Activated T-helper 9 cell treated with anti-CD3 and anti-CD28 coated beads, Interleukin-2, amount 50 U/mL, for 16 hours (primary cell): Measurements from ENCODE around the gene CCL25.

Experiments used
- DNase-seq: peaks from one replicate; pipeline ENCODE4 v3.0.0-alpha.2; 2020; ENCODE audit warnings: low read depth

CCL25 gene

DNA sequence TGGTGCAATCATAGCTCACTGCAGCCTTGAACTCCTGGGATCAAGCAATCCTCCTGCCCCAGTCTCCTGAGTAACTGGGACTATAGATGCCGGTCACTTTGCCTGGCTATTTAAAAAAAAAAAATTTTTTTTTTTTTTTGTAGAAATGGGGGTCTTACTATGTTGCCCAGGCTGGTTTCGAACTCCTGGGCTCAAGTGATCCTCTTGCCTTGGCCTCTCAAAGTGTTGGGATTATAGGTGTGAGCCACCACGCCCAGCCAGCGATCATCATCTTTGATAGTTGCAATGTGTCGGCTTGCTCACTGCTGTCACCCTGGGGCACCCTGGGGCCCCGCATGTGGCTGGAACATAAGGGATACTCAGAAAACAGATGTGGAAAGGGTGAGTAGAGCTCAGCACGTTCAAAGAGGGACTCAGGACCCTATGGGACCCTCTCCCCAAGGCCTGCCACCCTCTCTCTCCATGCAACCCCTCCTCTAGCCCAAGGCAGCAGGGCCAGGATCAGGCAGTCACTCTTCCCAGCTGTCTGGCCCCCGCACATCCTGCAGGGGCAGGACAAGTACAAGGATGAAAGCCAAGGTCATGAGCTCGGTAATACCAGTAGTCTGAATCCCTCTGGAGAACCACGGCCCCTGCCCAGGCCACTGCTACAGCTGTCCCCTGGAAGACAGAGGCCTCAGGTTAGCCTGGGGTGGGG lies 6.5 kb upstream of the CCL25 start:
- no peak for DNase-seq

DNA sequence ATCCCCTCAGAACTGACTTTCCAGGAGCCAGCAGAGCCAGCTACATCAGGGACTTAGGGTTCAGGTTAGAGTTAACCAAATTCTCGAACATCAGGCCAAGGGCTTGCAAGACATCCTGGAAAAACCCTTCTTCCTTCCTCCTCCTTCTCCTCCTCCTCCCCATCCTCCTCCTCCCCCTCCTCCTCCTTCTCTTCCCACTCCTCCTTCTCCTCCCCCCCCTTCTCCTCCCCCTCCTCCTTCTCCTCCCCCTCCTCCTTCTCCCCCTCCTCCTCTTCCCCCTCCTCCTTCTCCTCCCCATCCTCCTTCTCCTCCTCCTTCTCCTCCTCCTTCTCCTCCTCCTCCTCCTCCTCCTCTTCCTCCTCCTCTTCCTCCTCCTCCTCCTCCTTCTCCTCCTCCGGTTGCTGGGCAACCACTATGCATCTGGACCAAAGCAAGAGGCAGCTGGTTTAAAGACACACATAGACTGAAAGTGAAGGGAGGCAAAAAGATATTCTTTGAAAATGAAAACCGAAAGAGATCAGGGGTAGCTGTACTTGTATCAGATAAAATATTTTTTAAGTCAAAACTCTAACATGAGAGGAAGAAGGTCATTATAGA lies 5.9 kb upstream of the CCL25 start:
- no peak for DNase-seq

DNA sequence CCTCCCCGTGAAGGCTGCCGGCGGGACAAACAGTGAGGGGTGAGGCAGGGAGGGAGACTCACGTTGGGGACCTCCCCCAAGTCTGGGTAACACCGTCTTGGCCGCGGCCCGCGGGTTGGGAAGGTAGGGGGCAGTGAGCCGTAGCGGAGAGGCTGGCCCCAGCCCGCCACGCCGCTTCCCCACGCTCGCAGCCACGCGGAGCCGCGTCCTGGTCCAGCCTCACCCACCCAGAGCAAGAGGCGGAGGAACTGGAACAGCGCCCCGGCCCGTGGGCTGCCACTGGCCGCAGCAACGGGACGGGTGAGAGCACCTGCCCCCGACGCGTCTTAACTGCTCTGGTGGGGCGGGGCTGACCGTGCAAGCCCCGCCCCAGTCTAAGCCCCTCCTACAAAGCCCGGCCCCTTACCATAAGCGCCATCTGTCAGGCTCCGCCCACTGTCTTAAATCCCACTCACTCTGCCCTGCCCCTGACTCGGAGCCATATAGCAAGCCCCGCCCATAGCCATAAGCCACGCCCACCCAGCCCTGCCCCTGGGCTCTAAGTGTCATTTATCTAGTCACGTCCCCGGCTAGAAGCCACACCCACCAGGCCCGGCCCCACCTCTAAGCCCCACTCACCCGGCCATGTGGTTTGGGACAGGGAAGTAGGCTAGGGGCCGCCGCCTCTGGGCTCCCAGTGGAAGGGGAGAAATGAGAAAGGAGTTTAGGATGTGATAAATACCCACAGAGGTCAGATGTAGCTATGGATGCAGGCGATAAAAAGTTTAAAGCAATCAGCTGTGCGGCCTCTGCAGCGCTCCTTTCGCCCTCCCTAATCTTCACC lies 2.1 kb upstream of the CCL25 start:
- peak; percentile 77 for DNase-seq

DNA sequence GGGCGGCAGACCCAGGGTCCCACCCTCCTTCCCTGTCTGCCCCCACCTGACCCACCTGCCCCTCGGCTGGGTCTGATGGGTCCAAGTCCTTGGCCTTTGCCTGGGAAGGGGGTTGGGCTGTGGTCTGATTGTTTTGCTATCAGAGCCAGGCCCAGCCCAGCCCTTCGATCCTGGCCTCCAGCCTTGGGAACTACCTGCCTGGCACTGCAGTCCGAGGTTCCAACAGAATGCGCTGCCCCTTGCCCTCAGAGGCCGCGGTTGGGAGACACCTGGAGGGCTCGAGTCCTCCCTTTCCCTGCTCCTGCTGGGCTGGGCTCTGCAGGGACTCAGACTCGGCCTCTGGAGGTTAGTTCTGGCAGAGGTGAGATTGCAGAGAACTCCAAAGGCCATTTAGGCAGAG lies 1.6 kb downstream of the CCL25 start:
- no peak for DNase-seq

DNA sequence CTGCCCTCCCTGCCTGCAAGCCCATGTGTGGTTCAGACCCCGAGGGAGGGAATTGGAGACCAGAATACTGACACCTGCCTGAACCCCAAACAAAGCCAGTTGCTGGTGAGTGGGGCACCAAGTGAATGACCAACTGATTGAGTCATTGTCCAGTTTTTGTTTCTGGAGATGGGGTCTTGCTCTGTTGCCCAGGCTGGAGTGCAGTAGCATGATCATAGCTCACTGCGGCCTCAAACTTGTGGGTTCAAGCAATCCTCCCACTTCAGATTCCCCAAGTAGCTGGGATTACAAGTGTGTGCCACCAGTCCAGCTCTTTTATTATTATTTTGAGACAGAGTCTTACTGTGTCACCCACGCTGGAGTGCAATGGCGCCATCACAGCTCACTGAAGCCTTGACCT lies 4.0 kb downstream of the CCL25 start:
- no peak for DNase-seq

DNA sequence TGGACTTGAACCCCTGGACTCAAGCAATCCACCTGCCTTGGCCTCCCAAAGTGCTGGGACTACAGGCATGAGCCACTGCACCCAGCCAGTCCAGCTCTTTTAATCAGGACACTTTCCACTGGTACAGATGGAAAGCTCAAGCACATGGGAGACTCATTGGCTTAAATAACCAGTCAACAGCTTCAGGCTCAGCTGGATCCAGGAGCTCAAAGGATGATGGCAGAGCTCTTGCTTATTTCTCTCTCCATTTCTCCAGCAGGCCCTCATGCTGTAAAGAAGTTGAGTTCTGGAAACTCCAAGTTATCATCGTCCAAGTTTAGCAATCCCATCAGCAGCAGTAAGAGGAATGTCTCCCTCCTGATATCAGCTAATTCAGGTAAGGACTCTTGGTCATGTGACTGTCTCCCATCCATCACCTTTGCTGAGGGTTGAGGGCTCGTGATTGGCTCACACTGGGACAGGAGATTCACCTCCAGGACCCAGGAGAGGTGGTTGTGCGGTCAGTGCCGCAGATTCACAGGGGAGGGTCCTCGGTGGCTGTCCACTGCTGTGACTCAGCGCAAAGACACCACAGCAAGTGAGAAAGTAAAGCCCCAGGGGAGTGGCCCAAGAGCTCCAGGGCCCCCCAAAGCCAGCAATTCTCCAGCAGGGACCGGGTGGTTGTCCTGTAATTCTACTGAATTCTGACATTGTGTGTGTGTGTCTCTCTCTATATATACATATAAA lies 5.1 kb downstream of the CCL25 start:
- no peak for DNase-seq

DNA sequence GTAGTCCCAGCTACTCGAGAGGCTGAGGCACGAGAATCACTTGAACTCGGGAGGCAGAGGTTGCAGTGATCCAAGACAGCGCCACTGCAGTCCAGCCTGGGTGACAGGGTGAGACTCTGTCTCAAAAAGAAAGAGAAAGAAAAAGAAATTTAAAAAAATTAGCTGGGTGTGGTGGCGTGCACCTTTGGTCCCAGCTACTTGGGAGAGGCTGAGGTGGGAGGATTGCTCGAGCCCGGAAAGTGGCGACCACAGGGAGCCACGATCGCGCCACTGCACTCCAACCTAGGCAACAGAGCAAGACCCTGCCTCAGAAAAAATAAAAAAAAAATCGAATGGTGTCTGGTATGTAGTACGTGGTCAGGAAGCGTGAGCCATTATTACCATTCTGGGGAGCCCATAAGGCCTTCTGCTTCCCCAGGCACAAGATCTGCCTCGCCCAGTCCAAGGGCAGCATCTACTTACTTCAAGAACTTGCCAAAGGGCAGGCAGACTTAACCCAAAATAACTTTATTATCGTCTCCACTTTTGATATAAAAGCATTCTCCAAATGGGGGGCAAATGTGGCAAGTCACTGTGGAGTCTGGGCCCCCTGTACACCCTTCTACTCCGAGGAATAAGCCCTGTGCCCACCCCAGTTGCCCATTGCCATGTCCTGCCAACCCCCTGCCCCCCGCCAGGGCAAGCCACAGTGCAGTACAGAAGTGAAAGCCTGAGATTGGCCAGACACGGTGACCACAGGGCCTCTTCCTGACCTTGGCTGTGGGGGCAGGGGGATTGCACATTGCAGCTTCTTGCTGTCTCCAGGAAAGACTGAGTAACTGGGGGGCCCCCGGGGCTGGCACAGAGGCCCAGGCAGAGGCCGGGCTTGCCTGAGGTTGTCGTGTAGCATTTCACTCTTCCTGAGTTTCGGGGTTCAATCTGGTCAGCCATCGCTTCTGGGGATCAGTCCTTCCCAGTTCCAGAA lies 12.6 kb downstream of the CCL25 start:
- DNase-seq = no peak

DNA sequence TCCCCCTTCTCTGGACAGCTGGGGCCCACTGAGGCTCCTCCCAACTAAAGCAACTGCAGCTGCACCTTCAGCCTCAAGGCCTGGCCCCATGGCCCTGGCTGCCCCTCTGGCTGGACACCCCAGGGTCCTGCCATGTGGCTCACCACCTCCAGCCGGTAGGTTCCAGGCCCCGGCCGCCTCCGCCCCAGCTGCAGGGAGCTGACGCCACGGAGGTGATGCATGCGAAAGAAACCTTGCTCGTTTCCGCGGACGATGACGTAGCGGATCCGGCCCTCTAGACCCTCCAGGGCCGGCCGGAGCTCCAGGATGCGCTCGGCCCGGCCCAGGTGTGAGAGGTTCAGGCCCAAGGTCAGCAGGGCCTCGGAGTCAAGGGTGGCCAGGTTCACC lies 13.3 kb downstream of the CCL25 start:
- DNase-seq = no peak

DNA sequence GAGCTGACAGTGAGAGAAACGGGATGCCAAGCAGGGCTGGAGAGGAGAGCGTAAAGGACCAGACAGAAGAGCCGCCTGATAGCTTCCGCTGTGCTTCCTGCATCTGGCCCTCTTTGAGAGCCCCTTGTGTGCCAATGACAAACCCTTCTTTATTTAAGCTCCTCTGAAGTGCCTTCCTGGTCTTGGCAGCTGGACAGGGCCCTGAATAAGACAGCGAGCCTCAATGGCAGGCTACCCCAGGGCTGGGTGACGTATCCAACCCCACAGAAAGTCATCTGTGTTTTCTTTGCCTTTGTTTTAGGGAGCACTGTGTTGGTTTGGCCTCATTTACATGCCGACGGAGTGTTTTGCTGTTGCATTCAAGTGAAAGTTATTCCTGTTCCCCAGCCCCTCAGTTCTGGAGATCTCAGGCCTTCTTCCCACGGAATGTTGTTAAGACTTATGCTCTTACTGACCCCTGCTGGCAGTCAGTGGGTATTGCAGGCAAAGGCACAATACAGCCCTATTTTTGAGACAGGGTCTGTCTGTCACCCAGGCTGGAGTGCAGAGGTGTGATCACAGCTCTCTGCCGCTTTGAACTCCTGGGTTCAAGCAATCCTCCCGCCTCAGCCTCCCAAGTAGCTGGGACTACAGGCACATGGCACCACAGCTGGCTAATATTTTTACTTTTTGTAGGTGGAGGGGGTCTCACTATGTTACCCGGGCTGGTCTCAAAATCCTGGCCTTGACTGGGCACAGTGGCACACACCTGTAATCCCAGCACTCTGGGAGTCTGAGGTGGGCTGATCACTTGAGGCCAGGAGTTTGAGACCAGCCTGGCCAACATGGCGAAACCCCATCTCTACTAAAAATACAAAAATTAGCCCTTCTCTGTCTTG lies 16.8 kb downstream of the CCL25 start:
- no peak for DNase-seq

DNA sequence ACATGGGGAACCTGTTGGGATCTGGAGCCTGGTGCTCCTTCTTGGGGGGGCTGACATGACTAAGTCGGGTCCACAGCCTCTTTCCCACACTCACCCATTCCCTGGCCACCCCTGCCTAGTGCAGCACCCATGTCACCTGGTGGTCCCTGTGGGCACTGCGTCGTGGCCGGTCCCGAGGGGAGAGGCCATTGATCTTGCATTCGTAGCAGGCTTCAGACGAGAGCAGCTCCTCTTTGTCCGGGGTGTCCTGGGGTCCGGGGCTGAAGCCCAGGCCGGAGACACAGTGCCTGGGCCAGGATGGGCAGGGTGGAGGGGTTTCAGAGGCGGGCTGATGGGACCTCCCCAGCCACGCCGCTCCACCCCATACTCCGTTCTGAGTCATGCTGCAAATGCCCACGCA lies 19.4 kb downstream of the CCL25 start:
- DNase-seq = no peak

DNA sequence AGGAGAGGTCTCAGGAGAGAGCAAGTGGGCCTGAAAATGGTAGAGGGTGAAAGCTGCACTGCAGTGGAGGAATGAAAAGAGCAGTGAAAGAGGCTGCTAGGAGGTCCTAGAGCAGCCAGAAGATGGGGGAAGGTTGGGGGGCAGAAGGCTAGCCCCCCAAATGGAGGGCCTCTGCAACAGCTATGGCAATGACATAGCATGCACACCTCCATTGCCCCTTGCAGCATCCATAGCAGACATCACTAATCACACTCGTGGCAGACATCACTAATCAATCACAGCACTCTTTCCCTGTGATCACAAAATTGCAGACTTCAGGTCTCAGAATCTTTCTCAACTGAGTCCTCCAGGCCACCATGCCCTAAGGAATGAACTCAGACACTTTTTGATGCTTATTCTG lies 21.9 kb downstream of the CCL25 start:
- DNase-seq = no peak

DNA sequence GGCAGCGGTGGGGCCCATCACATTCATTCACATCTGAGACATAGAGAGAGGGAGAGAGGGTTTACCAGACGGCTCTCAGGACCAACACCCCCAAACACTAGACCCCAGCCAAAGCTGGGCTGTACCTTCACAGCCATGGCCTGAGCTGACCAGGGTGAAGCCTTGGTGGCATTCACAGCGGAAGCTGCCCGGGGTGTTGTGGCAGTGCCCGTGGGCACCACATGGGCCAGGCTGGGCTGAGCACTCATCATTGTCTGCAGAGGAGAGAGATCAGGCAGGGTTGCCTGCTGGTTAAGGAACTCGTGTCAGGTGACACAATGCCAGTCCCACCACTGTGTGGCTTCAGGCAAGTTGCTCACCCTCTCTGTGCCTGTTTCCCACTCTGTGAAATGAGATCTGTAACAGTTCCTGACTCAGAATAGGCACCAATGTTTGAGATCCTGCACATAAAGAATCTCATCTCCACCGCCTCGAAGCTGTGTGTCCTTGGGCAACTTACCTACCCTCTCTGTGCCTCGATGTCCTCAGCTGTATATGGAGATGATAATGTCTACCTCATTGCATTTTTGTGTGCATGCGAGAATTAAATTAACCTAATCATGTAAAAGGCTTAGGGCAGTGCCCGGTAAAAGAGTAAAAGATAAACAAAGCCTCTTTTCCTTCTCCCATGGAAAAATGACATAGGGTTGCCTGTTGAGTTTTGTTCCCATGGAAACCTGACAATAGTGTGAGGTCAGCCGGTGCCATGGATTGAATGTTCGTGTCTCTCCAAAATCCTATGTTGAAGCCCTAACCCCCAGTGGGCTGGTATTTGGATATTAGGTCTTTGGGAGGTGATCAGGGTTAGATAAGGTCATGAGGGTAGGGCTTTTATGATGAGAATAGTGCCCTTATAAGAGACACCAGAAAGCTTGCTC lies 22.9 kb downstream of the CCL25 start:
- no peak for DNase-seq

DNA sequence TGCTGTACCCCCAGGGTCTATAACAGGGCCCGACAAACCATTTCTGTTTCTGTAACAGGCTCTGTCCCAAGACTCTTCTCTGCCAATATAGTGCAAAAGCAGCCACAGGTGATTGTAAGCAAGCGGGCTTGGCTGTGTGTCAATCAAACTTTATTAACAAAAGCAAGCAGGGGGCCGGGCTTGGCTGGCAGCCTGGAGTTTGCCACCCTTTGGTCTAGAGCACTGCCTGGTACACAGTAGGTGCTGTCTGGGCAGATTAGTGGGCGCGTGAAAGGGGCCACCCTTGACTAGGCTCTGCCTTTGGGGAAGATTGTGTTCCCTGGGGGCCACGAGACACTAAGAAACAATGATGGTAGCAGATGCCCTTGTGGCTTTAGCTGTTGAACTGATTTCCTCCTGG lies 27.4 kb downstream of the CCL25 start:
- no peak for DNase-seq

DNA sequence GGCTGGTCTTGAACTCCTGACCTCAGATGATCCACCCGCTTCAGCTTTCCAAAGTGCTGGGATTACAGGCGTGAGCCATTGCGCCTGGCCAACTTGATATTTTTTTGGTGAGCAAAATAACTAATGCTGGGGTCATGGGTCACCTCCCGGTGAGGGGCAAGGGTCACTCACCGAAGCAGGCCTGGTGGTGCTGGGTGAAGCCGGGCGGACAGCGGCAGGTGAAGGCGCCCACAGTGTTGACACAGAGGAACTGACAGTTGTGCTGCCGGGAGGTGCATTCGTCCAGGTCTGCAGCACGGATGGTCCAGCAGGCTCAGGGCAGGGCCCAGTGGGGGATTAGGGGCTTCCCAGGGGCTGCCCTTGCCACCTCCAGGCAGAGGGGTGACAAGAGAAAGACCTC lies 28.3 kb downstream of the CCL25 start:
- no peak for DNase-seq

DNA sequence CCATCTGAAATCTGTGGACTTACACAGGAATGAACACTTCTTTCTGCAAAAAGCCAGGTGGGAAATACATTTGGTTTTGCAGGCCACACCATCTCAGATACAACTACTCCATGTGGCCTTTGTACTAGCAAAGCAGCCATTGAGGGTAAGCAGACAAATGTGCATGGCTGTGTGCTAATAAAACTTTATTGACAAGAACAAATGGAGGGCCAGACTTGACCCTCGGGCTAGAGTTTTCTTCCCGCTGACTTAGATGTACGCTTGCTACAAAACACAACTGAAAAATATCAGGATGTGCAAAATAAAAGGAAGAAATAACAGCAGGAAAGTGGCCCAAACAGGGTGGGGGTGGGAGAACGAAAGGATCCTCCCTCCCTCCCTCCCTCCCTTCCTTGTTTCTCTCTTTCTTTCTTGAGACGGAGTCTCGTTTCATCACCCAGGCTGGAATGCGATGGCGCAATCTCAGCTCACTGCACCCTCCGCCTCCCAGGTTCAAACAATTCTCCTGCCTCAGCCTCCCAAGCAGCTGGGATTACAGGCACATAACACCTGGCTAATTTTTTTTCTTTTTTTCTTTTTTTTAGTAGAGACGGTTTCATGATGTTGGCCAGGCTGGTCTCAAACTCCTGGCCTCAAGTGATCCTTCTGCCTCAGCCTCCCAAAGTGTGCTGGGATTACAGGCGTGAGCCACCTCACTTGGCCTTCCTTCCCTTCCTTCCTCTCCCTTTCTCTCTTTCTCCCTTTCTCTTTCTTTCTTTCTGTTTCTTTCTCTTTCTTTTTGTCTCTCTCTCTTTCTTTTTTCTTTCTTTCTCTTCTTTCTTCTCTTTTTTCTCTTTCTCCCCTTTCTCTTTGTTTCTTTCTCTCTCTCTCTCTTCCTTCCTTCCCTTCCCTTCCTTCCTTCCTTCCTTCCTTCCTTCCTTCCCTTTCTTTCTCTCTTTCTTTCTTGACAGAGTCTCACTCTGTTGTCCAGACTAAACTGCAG lies 29.3 kb downstream of the CCL25 start:
- no peak for DNase-seq

DNA sequence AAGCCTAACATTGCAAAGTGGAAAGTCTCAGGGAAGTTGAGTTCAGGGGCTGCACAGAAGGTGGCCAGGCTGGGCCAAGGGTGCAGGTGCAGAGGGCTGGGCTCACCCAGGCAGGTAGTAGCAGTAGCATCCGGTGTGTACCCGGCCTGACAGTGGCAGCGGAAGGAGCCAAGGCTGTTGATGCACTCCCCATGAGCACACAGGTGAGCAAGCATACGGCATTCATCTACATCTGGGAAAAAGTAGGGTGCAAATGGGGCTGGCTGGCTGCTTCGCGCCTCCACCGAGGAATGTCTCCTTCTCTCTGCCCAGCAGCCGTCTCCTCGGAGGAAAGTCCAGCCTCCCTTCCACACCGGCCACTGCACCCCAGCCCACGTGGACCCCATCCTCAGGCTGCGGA lies 30.6 kb downstream of the CCL25 start:
- no peak for DNase-seq

DNA sequence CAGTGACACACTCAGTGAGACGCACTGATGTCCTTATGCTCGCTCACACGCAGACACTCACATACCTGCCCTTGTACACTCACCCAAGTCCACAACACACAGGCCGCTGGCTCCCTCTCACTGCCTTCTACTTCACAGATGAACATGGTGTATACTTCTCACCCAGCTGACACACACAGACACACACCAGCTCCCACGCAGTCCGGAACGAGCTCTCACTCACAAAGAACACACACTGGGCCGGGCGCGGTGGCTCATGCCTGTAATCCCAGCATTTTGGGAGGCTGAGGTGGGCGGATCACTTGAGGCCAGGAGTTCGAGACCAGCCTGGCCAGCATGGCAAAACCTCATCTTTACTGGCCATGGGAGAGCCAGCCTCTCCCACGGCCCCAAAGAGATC lies 31.6 kb downstream of the CCL25 start:
- DNase-seq = no peak
